GM21367 (cell line): Measurements from ENCODE around the gene ZNF346.
"Not testable (repeated sequence)": the region's sequence is repeated elsewhere in the genome, so short reads cannot be mapped to it uniquely, and the experiment has no call there.

Source experiments
- ATAC-seq: cut with Tn5 transposase; IDR thresholded peaks from one replicate; pipeline ENCODE4 v1.9.1; 2021; ENCODE audit not compliant: unreplicated experiment

Gene ZNF346

GRCh38 chr5:177022386-177023302 is at the start of gene ZNF346:
TSS of gene ZNF346 (plus strand) at chr5:177022696. CDS start at chr5:177022739, 43 bp downstream.
- ATAC-seq: peak; percentile 91

- ATAC-seq: no peak
Measured at GRCh38 chr5:176979669-176980068, 42.8 kb upstream of the ZNF346 start.

GRCh38 chr5:176980818-176981217 is 41.7 kb upstream of the ZNF346 start:
- ATAC-seq: no peak

GRCh38 chr5:176983112-176983511 is 39.4 kb upstream of the ZNF346 start:
- not testable (repeated sequence) for ATAC-seq

- ATAC-seq: not testable (repeated sequence)
Measured at GRCh38 chr5:176983593-176983992, 38.9 kb upstream of the ZNF346 start.

GRCh38 chr5:176984176-176984575 is 38.3 kb upstream of the ZNF346 start:
- not testable (repeated sequence) for ATAC-seq

GRCh38 chr5:176985516-176985915 is 37.0 kb upstream of the ZNF346 start:
- no peak for ATAC-seq

GRCh38 chr5:176986280-176986679 is 36.2 kb upstream of the ZNF346 start:
- no peak for ATAC-seq

GRCh38 chr5:176987583-176987982 is 34.9 kb upstream of the ZNF346 start:
- ATAC-seq: no peak

GRCh38 chr5:176993081-176993480 is 29.4 kb upstream of the ZNF346 start:
- ATAC-seq: not testable (repeated sequence)

GRCh38 chr5:176994460-176995121 is 27.9 kb upstream of the ZNF346 start:
- peak; percentile 44 for ATAC-seq

GRCh38 chr5:176995122-176995490 is 27.4 kb upstream of the ZNF346 start:
- no peak for ATAC-seq

GRCh38 chr5:176995896-176996767 is 26.4 kb upstream of the ZNF346 start:
- ATAC-seq: no peak

GRCh38 chr5:176996780-176997179 is 25.7 kb upstream of the ZNF346 start:
- ATAC-seq: no peak

GRCh38 chr5:176998828-176999227 is 23.7 kb upstream of the ZNF346 start:
- no peak for ATAC-seq

GRCh38 chr5:176999526-176999925 is 23.0 kb upstream of the ZNF346 start:
- not testable (repeated sequence) for ATAC-seq

GRCh38 chr5:177003649-177004048 is 18.8 kb upstream of the ZNF346 start:
- ATAC-seq: no peak

GRCh38 chr5:177004961-177005360 is 17.5 kb upstream of the ZNF346 start:
- ATAC-seq: no peak

- ATAC-seq: peak; percentile 38
Measured at GRCh38 chr5:177005619-177006264, 16.8 kb upstream of the ZNF346 start.

- ATAC-seq: peak; percentile 65
Measured at GRCh38 chr5:177006265-177006972, 16.1 kb upstream of the ZNF346 start, which contains the start of gene UIMC1. TSS of gene UIMC1 (minus strand) at chr5:177006779. CDS start at chr5:176982615, 24,164 bp downstream.
